ENCODE data around the gene GPRC5C. TPM values are rescaled to one million over a fixed set of nuclear protein-coding genes. Genes with fewer than 3 reads are reported as not detected.
"Not testable (repeated sequence)": the region's sequence is repeated elsewhere in the genome, so short reads cannot be mapped to it uniquely, and the experiment has no call there.

Gene GPRC5C
- total RNA-seq, 2 experiments from 2014 or later = 0.68 to 1.2 TPM

GRCh38 chr17:74477411-74477810 is 45.5 kb downstream of the GPRC5C start:
- Mint-ChIP-seq H3K27ac (peak overlapping the region; percentile 35), H3K4me1 (peaks cover 65% of the 10 kb centered on the region), H3K9me3 (peaks cover 18% of the 10 kb centered on the region), H3K4me3 (no peak overlapping the region), H3K27me3 (no peaks in the 10 kb centered on the region), H3K36me3 (ENCODE audit: low read depth) (peaks cover 93% of the 10 kb centered on the region)
- ChIA-PET CTCF (no interaction called here), POLR2A (no interaction called here)
- no peak for DNase-seq

GRCh38 chr17:74478420-74479100 is 46.7 kb downstream of the GPRC5C start:
- POLR2A ChIA-PET = no interaction called here
- Mint-ChIP-seq H3K4me1 (peaks cover 55% of the 10 kb centered on the region), H3K27me3 (no peaks in the 10 kb centered on the region), H3K4me3 (no peak overlapping the region), H3K36me3 (ENCODE audit: low read depth) (peaks cover 91% of the 10 kb centered on the region), H3K9me3 (peaks cover 17% of the 10 kb centered on the region), H3K27ac (peak overlapping the region; percentile 67)
- CTCF ChIA-PET = interaction anchor here (1.1 kb wide), 1 partner anchor 99 kb away, joined by 4 read pairs; no protein-coding TSS in a partner anchor
- peak; percentile 34 for DNase-seq

- peaks cover 9% of the 10 kb centered on the region for H3K9me3 Mint-ChIP-seq
- H3K36me3 Mint-ChIP-seq (ENCODE audit: low read depth) = peaks cover 88% of the 10 kb centered on the region
- H3K4me1 Mint-ChIP-seq = peaks cover 40% of the 10 kb centered on the region
- POLR2A ChIA-PET = interaction anchor here (1.2 to 1.6 kb wide), 2 partner anchors 10 to 14 kb away, joined by 3 to 5 read pairs; partner anchors contain the start of gene CD300A
- no peak overlapping the region for H3K4me3 Mint-ChIP-seq
- no peak for DNase-seq
- CTCF ChIA-PET = interaction anchor here (0.8 kb wide), 1 partner anchor 25 kb away, joined by 3 read pairs; no protein-coding TSS in a partner anchor
- no peaks in the 10 kb centered on the region for H3K27me3 Mint-ChIP-seq
- H3K27ac Mint-ChIP-seq = no peak overlapping the region
These were observed 48.4 kb downstream of the GPRC5C start for GRCh38 chr17:74480290-74480689.

- Mint-ChIP-seq H3K27ac (no peak overlapping the region), H3K4me1 (peaks cover 36% of the 10 kb centered on the region), H3K27me3 (no peaks in the 10 kb centered on the region), H3K9me3 (peaks cover under 1% of the 10 kb centered on the region), H3K36me3 (ENCODE audit: low read depth) (peaks cover 85% of the 10 kb centered on the region), H3K4me3 (no peak overlapping the region)
- DNase-seq = no peak
- ChIA-PET CTCF (no interaction called here), POLR2A (interaction anchor here (0.6 to 1.3 kb wide), 2 partner anchors 9 to 169 kb away, joined by 3 to 4 read pairs; no protein-coding TSS in a partner anchor)
These were observed 49.7 kb downstream of the GPRC5C start for GRCh38 chr17:74481621-74482020.

- peaks cover 86% of the 10 kb centered on the region for H3K36me3 Mint-ChIP-seq (ENCODE audit: low read depth)
- DNase-seq = no peak
- CTCF ChIA-PET = interaction anchor here (1.4 to 1.5 kb wide), 2 partner anchors 48 to 280 kb away, joined by 3 to 4 read pairs; partner anchors contain the start of gene RPL38
- no peak overlapping the region for H3K27ac Mint-ChIP-seq
- no peak overlapping the region for H3K4me3 Mint-ChIP-seq
- peaks cover 4% of the 10 kb centered on the region for H3K9me3 Mint-ChIP-seq
- no peaks in the 10 kb centered on the region for H3K27me3 Mint-ChIP-seq
- POLR2A ChIA-PET = interaction anchor here (0.7 kb wide), 1 partner anchor 9 kb away, joined by 3 read pairs; no protein-coding TSS in a partner anchor
- peaks cover 17% of the 10 kb centered on the region for H3K4me1 Mint-ChIP-seq
These were observed 52.2 kb downstream of the GPRC5C start for GRCh38 chr17:74484066-74484465.

- POLR2A ChIA-PET = no interaction called here
- Mint-ChIP-seq H3K4me1 (peaks cover 7% of the 10 kb centered on the region), H3K9me3 (peaks cover 6% of the 10 kb centered on the region), H3K36me3 (ENCODE audit: low read depth) (peaks cover 84% of the 10 kb centered on the region), H3K4me3 (no peak overlapping the region), H3K27me3 (no peaks in the 10 kb centered on the region), H3K27ac (no peak overlapping the region)
- no peak for DNase-seq
- CTCF ChIA-PET = interaction anchor here (0.8 to 1.5 kb wide), 3 partner anchors 28 to 281 kb away, joined by 3 to 4 read pairs (median 3); partner anchors contain the start of gene RPL38
These were observed 53.3 kb downstream of the GPRC5C start for GRCh38 chr17:74485022-74485743.

GRCh38 chr17:74485841-74486240 is 54.0 kb downstream of the GPRC5C start:
- Mint-ChIP-seq H3K9me3 (peaks cover 6% of the 10 kb centered on the region), H3K27ac (no peak overlapping the region), H3K4me3 (no peak overlapping the region), H3K36me3 (ENCODE audit: low read depth) (peaks cover 77% of the 10 kb centered on the region), H3K27me3 (no peaks in the 10 kb centered on the region), H3K4me1 (peaks cover 7% of the 10 kb centered on the region)
- ChIA-PET CTCF (no interaction called here), POLR2A (no interaction called here)
- DNase-seq = no peak

GRCh38 chr17:74488276-74488675 is 56.4 kb downstream of the GPRC5C start:
- peaks cover 55% of the 10 kb centered on the region for H3K36me3 Mint-ChIP-seq (ENCODE audit: low read depth)
- H3K27me3 Mint-ChIP-seq, H3K4me3 Mint-ChIP-seq, DNase-seq, POLR2A ChIA-PET, H3K9me3 Mint-ChIP-seq, H3K27ac Mint-ChIP-seq: not testable (repeated sequence)
- H3K4me1 Mint-ChIP-seq = peaks cover 20% of the 10 kb centered on the region
- CTCF ChIA-PET = interaction anchor here (1.2 kb wide), 1 partner anchor 109 kb away, joined by 3 read pairs; no protein-coding TSS in a partner anchor

- Mint-ChIP-seq H3K27me3 (peaks cover 8% of the 10 kb centered on the region), H3K36me3 (ENCODE audit: low read depth) (peaks cover 38% of the 10 kb centered on the region), H3K4me1 (peaks cover 22% of the 10 kb centered on the region), H3K27ac (no peak overlapping the region), H3K4me3 (no peak overlapping the region), H3K9me3 (peaks cover 6% of the 10 kb centered on the region)
- CTCF ChIA-PET = interaction anchor here (2.0 to 5.2 kb wide), 4 partner anchors 36 to 123 kb away, joined by 4 to 48 read pairs (median 18); partner anchors contain the start of gene GPR142
- DNase-seq = no peak
- POLR2A ChIA-PET = interaction anchor here (1.4 to 1.8 kb wide), 2 partner anchors 11 to 111 kb away, joined by 3 to 4 read pairs; no protein-coding TSS in a partner anchor
These were observed 58.8 kb downstream of the GPRC5C start for GRCh38 chr17:74490716-74491115.

- DNase-seq = peak; percentile 32
- H3K9me3 Mint-ChIP-seq = peaks cover 6% of the 10 kb centered on the region
- H3K36me3 Mint-ChIP-seq (ENCODE audit: low read depth) = peaks cover 29% of the 10 kb centered on the region
- peaks cover 22% of the 10 kb centered on the region for H3K4me1 Mint-ChIP-seq
- no peak overlapping the region for H3K27ac Mint-ChIP-seq
- H3K27me3 Mint-ChIP-seq = peaks cover 11% of the 10 kb centered on the region
- ChIA-PET CTCF (interaction anchor here (0.6 to 5.2 kb wide), 11 partner anchors 19 to 191 kb away, joined by 3 to 48 read pairs (median 3); partner anchors contain the start of gene GPR142), POLR2A (interaction anchor here (0.8 to 1.8 kb wide), 2 partner anchors 28 to 112 kb away, joined by 3 to 4 read pairs; no protein-coding TSS in a partner anchor)
- no peak overlapping the region for H3K4me3 Mint-ChIP-seq
These were observed 59.7 kb downstream of the GPRC5C start for GRCh38 chr17:74491626-74492025.

GRCh38 chr17:74493331-74493833 is 61.5 kb downstream of the GPRC5C start:
- Mint-ChIP-seq H3K4me1 (peaks cover 22% of the 10 kb centered on the region), H3K9me3 (peaks cover 3% of the 10 kb centered on the region), H3K4me3 (no peak overlapping the region)

More at GRCh38 chr17:74493331-74493833, 61.5 kb downstream of the GPRC5C start:
- ChIA-PET CTCF (interaction anchor here (0.9 to 5.2 kb wide), 6 partner anchors 35 to 129 kb away, joined by 3 to 48 read pairs (median 12); partner anchors contain the start of gene GPR142), POLR2A (no interaction called here)
- H3K36me3 Mint-ChIP-seq (ENCODE audit: low read depth) = peaks cover 14% of the 10 kb centered on the region
- H3K27me3 Mint-ChIP-seq = peaks cover 15% of the 10 kb centered on the region
- H3K27ac Mint-ChIP-seq = no peak overlapping the region
- peak; percentile 75 for DNase-seq
